HG03460 (cell line): ENCODE measurements around the gene LRP3.
"Not testable (repeated sequence)": the region's sequence is repeated elsewhere in the genome, so short reads cannot be mapped to it uniquely, and the experiment has no call there.

Experiments
- ATAC-seq: cut with Tn5 transposase; IDR thresholded peaks from one replicate; pipeline ENCODE4 v1.9.1; 2021; ENCODE audit not compliant: unreplicated experiment

LRP3 gene

GRCh38 chr19:33215438-33216197, 21.5 kb downstream of the LRP3 start:
- no peak for ATAC-seq

- no peak for ATAC-seq
Observed at GRCh38 chr19:33216198-33216830, 22.2 kb downstream of the LRP3 start.

DNA sequence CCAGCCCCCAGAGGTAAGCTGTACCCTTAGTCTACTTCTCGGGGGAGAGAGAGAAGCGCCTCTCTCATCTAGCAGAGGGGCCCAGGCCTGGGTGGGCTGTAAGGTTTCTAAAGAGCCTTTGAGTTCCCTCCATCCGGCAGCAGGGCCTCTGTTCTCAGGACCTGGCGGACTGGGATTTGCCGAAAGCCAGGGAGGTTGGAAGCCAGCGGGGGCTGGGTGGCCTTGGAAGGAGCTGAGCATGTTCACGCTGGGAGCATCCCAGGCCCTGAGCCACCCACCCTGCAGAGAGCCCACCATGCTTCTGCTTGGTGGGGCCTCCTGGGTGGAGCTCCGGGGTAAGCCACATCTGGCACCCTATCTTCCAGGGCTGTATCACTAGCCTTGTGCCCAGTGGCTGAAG, 23.8 kb downstream of the LRP3 start:
- no peak for ATAC-seq

- ATAC-seq, result no peak
Observed at GRCh38 chr19:33219261-33219815, 25.2 kb downstream of the LRP3 start.

DNA sequence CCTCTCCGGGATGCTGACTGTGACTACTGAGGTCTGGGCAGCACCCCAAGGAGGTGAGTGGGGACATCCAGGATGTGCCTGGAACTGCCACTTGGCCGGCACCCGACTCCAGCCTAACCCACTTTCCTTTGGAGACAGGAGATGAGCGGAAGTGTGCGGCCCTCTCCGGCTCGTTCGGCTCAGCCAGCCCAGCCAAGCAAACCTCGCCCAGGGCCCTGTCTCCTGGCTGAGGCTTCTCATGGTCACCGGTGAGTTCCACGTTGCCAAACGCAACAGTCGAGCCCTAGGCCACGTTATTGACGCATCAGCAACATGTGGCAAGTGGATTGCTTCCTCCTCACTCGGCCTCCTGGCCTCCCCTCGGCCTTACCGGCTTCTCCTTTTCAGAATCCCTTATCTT, 26.0 kb downstream of the LRP3 start:
- no peak for ATAC-seq

DNA sequence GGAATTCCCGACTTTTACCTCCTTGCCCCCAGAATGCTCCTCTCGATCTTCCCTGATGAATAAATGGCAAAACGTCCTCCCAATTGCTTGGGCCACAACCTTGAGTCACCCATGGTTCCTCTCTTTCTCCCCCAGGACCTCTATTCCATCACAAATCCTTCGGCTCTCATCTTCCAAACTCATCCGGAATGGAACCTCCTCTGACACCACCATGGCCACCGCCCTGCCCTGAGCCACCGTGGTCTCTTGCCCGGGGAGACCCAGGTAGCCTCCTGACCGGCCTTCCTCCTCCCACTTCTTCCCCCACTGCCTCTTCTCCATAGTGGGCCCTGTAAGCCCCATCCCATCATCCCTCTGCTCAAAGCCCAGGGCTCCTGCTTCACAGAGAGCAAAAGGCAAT, 26.6 kb downstream of the LRP3 start:
- no peak for ATAC-seq

GRCh38 chr19:33221638-33222037, 27.5 kb downstream of the LRP3 start:
- ATAC-seq, result no peak

- not testable (repeated sequence) for ATAC-seq
Observed at GRCh38 chr19:33222255-33222654, 28.1 kb downstream of the LRP3 start.

GRCh38 chr19:33224694-33225457, 30.7 kb downstream of the LRP3 start:
- no peak for ATAC-seq

GRCh38 chr19:33225458-33225926, 31.4 kb downstream of the LRP3 start, which contains the start of gene SLC7A10:
Gene SLC7A10, minus strand, starts transcription at chr19:33225850. Its CDS starts 147 bp downstream, at chr19:33225703.
- no peak for ATAC-seq

DNA sequence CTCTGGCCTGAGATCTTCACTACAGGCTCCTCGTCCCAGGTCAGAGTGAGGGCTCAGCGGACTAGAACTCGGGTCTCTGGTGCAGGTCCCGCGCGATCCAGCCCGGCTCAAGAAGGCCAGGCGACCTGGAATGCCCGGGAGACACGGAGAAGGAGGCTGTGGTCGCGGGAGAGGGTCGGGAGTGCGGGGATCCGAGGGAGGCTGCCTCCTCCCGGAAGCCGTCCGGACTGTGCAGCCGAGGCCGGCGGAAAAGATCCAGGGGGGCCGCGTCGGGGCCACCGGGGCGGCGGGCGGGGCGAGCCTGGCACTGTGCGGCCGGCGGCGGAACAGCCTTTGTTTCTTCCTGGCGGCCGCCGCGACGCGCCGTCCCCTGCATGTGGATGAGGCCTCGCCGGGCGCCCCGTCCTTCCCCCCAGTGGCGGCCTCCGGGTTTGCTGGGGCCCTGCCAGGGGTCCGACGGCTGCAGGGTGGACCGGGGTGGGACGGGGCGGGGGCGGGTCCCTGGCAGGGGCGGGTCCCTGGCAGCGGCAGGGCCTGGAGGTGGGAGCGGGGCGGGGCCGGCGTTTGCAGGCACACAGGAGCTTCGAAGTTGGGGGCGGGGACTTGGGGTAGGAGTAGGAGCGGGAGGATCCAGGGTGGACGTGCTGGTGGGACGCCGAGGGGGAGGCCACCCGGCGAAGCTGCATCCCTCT, 32.6 kb downstream of the LRP3 start:
- ATAC-seq, result no peak

DNA sequence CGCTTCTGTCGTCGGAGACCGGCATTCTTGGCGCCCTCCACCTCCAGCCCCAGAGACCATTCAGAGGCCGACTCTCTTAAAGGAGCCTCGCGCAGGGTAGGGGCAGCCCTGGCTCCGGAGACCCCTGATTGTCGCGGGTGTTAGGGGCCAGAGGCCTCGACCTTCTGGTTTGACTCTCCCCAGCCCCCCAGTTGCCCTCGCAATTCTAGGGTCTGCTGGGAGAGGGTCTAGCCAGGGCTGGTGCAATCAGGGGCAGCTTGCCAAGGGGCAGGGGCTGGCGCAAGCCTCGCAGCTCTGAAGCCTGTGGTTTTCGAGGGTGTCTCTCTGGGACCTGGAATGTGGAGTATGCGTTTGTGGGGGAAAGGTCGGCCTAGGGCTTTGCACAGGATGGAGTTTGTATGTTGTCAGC, 33.1 kb downstream of the LRP3 start:
- ATAC-seq, result no peak

DNA sequence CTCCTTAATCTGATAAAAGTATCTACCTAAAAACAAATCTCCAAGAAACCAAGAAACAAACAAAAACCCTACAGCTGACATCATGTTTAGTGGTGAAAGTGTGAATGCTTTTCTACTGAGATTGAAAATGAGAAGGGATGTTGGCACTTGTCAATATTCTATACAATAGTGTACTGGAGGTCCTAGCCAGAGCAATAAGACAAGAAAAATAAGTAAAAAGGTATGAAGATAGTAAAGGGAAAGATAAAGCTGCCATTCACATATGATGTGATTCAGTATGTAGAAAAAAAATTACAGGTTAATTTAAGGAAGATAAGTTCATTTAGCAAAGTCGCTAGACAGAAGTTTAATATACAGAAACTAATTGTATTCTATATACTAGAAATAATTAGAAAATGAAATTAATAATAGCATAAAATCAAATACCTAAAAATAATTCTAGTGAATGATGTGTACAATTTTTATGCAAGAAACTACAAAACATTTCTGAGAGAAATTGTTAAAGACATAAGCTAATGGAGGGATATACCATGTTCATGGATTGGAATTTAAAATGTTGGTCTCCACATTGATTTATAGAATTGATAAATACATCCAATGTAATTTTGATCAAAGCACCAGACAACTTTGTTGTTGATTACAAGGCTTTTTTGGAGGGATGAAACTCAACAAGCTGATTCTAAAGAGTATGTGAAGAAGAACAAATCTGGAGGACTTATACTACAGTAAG, 33.9 kb downstream of the LRP3 start:
- no peak for ATAC-seq

- no peak for ATAC-seq
Observed at GRCh38 chr19:33229962-33230361, 35.8 kb downstream of the LRP3 start.

GRCh38 chr19:33231511-33231910, 37.4 kb downstream of the LRP3 start:
- no peak for ATAC-seq

- no peak for ATAC-seq
Observed at GRCh38 chr19:33232656-33233055, 38.5 kb downstream of the LRP3 start.

GRCh38 chr19:33233056-33233873, 39.1 kb downstream of the LRP3 start:
- no peak for ATAC-seq

DNA sequence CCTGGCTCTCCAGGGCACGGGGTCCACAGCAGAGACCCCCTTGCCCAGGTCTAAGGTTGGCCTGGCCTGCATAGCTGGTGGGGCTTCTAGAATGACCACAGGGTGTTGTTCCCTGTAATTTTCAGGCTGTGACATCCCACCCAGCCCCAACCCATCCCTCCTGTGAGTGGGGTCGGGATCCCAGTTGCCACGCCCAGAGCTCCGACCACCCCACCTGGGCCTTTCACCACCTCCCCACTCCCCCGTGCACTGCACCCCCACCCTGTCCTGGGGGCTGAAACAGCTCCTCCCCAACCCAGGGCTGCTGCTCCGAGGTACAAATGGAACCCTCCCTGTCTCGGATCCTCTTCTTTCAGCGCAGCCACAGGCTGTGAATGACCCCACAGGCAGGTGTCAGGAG, 40.0 kb downstream of the LRP3 start:
- no peak for ATAC-seq

- no peak for ATAC-seq
Observed at GRCh38 chr19:33234736-33235135, 40.6 kb downstream of the LRP3 start.
